Stimulated activated CD8-positive, alpha-beta memory T cell treated with anti-CD3 and anti-CD28 coated beads, Interleukin-4, amount 100 ng/mL, for 24 hours (primary cell): ENCODE results near the gene SLIT3.

Source experiments
- DNase-seq: peaks from one replicate; pipeline ENCODE4 v3.0.0-alpha.2; 2020; ENCODE audit warnings: low read depth

The SLIT3 gene

DNA sequence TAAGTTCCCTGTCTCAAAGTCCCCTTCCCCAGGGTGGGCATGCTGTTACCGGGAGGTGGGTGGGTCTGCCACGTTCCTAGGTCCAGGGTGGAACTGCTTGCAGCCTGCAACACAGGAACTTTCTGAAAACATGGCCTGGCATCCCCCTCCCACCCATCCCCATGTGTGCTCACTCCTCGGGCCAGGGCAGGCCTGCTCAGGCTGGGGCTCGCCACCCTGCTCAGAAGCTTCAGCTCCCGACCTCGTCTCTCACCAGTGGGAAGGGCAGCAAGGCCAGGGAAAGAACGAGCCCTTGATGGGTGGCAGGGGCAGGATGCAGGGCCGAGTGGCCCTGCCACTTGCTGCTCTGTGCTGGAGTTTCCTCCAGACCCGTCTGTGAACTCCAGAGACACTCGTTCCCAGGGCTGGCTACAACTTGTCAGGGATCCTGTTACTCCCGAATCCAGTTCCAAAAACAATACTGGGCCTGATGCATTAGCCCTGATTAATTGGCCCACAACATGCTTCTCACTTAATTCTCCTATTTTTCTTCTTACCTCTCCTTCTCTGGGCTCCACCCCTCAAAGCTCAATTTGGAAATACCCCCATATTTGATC, 197.3 kb downstream of the SLIT3 start:
- no peak for DNase-seq

DNA sequence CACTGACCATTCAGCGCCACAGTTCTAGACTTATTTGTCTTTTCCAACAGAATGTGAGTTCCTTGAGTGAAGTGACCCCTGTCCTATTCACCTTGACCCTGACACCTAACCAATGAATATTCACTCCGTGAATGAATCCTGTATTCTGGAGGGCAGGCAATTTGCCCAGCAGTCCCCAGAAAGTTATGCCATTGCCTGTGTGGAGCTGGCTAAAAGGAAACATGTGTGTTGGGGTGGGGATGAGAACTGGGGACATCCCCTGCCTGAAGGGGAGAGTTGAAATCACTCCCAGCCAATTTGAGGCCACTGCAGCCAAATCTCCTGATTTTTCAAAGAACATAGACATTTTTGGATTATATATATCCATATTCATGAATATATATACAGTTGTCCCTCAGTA, 199.0 kb downstream of the SLIT3 start:
- no peak for DNase-seq

DNA sequence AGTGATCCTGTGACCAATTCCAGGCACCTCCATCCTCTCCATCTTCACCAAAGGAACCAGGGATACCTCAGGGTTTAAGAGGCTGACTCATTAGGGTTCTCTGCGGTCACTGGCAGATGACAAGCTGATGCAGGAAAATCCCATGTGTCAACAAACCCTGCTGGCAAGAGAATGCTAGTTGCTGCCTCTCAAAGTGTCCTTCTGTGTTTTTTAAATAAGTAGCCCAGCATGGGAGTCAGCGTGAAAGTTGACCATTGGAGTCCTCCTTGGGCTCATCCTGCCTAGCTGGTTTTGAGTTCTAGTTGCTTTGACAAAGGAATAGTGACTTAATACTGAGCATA, 200.2 kb downstream of the SLIT3 start:
- no peak for DNase-seq

DNA sequence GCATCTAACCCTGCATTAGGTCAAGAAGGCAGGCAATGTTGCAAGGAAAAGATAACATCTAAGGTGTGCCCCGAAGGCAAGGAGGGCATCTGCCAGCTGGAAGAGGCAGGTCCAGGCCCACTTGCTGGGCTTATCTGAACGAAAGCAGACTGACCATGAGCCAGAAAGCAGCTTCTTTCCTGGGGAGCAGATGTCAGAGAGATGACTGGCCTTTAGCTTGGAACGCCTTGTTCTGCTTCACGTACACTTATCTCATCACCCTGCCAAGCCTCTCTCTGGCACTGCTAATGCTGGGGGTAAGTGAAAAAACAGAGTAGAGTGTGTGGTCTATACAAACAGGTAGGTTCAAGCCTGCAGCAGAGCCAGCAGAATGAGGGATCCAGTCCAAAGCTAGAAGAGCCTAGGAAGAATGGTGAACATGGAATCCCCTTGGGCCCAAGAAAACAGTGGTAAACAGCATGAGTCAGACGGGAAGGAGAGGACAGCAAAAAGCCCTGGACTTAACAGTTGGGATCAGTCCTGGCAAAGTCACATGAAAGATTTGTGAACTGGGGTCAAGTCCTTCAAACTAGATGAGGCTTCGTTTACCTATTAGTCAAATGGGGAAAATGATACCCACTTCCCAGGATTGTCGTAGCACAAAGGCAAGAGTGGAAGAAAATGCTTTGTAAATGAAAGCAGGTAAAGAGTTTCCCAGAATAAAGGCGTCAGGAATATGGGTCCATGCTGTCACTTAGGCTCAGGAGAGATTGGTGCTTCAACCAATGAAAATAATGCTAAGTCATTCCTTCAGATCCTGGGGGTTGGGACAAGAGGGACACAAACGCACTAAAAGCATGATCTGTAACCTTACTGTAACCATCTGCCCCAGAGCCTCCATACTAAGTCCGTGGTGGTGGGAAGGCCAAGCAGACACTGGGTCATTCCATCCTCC, 200.9 kb downstream of the SLIT3 start:
- no peak for DNase-seq

DNA sequence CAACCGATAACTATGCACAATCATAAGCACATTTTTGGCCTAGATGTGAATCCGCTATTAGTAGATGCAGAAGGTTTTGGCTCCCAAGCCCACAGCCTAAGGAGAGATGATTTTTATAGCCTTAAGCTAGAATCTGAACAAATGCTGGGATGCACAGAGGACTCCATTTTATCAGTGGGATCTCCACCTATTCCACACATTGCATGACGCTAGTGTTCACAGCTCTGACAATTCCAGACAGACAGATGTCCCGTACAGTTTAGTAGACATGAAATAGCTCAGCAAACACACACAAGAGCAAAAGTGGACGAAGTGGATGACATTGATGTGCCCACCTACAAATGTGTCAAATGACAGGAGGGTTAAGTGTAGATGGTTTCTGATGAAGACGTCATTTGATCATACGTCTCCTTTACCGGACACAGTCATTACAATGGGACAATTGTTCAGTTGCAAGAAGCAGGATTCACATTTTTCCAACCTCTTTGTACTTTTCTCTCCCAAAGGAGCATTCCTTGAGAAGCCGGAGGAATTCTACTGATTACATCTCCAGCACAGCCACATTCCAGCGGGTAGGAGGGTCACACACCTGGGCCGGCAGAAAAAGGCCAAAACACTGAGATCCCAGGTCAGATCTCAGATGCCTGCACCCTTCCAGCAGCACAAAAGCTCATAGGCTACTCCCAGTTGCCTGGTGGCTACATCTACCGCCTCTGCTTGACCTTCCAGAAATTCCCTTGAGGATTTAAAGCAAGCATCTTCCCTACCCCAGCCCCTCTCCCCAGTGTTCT, 202.4 kb downstream of the SLIT3 start:
- no peak for DNase-seq

DNA sequence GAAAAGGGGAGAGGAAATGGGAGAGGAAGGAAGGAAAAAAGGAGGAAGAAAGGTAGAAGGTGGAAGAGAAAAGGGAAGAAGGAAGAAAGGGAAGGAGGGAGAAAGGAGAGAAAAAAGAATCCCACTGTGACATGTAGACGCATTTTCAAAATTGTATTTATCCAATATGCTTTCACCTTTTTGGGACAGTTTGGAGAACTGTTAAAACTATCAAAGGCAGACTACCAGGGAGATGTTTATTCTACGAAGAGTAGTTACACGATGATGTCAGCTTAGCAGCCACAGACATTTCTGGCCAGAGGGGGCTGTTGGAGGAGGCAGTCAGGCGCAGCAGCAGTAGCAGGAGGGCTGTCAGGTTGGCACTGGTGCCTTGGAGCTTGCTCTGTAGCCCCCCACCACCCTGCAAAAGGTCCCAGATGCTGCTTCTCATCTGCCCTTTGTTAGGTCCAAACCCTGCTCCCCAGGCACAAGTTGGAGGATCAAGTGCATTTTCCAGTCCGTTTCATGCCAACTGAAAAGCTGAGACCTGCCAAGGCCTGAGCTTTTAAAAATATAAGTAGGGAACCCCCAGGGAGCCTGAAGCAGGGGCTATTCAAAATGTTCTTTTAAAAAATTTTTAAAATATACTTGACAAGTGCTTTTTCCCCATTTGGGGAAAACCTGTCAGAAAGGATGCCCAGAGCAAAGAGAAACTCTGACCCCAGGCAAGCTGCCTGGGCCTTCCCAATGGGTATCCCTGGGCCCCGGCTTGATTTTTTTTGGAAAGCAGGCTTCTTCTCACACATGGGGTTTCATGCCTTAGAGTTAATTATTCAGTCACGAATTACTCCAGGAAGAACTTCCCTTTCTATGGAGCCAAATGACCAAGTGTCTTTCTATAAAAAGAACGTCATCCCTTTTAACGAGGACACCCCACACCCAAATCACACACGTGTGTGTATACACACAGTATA, 203.3 kb downstream of the SLIT3 start:
- no peak for DNase-seq

DNA sequence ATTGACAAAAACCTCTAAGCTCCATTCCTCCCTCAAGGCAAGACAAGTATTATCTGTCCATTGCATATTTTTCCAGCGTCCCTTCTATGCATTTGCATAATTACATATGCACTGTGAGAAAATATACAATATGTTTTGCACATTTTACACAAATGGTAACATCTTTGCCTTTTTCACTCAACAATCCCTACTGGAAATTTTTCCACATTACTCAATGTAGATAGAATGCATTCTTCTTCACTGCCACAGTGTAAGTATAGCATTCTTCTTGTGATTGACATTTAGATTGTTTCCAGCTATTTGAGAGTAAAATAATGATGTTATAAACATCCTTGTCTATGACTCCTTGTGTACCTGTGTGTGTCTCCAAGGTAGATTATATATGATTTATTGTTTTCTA, 205.0 kb downstream of the SLIT3 start:
- no peak for DNase-seq

DNA sequence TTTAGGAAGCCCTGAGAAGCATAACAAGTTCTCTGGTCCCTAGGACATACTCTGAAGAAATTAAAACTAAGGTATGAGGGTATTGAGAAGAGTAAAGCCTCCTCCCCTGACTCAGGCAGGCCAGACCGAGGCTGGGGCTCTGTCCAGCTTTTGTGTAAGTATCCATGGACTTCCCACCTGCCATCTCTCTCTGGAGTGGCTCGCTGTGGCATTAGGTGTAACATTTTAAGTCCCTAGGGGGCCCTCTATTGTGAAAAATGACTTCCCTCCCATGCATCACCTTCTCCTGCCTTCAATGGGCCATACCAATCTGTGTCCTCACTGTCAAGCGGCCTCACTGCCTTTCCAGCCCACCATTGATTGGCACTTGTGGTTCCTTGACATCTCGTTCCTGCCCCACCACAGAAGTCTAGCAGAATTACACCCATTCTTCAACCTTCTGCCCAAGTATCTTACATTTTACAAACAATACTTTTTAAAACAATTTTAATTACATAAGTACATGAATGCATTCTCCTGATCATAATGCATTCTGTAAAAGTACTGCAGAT, 205.5 kb downstream of the SLIT3 start:
- DNase-seq = no peak

DNA sequence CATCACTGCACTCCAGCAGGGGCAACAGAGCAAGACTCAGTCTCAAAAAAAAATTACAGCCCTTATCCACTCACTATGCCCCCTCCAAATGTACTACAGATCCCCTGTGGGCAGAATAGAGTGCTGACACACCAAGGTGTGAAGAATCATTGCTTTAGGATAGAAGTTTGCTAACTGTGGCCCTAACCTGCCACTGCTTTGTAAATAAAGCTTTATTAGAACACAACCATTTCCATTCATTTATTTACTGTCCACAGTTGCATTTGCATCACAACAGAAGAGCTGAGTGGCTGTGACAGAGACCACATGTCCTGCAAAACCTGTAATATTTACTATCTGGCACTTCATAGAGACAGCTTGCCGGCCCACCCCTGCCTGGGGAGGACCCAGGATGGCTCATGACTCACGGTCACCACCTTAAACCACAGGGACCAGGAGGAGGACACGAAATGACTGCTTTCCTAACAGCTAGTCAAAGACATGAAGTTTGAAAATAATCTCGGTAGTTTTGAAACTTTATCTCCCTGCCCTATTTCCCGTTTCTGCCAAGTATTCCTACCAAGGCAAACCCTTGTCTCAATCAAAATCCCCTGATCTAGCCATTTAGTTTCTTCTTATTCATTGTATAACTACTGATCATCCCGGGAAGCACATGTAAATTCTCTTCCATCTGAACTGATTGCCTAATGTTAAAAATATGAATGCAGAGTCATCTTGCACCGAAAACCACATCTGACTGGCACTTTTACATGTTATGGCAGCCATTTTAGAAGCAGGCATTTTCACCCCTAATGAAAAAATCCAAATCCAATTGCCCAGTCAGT, 206.1 kb downstream of the SLIT3 start:
- no peak for DNase-seq

DNA sequence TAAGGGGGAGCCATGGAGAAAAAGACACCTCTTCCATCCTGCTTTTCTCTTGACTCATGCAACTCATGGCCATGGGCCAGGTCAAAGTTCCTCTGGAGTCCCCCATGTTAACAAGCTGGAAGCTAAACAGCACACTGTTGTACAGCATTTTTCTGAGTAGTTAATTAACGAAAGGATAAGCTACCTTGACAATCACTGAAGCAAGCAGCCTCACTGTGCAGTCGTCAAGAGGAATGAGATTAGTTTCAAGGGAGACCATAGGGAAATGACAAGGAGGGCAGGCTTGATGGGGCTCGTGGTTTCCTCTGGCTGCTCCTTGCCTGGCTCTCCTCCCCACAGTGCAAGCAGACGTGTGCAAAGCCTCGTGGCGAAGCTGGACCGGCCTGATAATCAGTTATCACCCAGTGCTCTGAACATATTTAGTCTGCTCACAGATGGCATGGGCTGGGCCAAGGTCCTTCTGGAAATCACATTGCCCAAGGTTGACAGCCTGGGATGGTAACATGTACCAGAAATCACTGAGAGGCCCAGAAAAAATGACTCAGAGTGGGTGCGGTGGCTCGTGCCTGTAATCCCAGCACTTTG, 209.5 kb downstream of the SLIT3 start:
- no peak for DNase-seq

DNA sequence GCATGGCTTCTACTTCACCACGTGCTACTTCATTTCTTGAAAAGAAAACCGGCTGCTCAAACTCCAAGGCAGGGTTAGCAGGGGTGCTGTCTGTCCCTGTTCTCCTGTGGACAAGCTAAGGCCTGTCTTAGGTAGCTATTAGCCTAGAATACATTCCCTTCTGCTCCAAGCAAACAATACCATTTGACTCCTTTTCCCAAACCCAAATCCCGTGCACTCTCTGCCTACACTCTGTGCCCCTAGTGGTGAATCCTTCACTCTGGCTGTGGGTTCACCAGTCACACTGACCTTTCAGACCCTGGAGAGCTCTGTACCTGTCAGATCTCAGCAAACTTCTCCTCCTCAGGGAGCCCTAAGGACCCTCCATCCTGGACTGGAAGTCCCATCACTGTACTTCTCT, 211.6 kb downstream of the SLIT3 start:
- DNase-seq = no peak

DNA sequence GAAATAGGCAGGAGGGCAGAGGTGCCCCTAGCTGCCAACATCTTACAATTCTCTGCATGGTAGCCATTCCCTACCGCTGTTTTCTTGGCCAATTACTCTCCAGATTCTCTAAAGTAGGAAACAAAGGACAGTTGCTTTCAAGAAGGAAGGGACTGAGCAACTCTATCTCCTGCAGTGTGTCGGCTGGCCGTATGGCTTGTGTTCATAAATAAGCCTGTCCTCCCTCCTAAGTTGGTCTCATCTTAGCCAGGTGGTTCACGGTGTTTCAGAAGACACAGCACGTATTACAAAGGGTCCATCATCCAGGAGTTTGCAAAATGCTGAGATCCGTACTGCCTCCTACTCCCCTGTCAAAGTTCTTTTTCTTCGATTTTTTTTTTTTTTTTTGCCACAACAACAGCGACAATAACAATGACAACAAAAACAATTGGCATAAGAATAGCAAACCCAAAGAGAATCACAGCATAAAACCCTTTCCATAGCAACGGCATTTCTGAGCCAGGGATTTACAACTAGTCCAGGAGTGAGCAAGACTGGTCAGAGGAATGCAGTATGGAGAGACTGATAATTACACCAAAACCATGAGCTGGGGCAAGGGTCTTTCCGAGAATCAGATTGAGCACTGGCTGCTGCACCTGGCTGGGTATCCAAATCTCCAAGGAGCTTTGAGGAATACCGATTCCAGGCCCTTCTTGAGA, 212.8 kb downstream of the SLIT3 start:
- no peak for DNase-seq

DNA sequence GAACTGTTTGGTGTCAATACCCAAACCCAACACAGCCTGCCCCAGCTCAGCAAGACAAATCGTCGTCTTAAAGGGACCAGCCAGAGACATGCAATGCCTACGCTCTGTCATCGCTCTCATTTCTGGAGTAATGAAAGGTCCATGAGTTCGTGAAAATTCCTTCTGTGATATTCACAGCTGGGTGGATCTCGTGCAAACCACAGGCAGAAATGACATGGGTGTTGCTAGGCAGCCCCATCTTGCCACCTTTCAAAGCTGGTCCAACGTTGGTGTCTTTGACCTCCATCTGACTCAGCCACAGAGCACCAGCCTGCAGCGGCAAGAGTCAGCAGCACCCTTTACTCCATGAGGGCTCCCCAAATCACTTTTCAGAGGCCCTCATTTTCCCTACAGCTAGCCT, 215.3 kb downstream of the SLIT3 start:
- no peak for DNase-seq

DNA sequence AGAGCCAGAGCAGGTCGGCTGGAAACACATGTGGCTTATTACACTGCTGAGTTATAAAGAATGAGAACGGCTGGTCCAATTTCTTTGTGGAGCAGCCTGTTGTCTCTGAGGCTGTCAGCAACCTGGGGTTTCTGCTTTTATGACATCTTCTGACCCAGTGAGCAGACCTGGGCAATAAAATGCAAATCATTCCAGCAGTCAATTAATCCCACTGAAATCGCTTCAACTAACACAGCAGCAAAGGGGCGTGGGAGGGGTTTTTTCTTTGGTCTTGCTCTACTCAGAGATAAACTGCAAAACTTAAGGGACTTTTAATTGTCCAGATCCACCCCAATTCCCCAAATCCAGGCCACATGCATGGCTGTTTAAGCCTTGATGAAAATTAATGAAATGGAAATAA, 215.7 kb downstream of the SLIT3 start:
- DNase-seq = no peak

DNA sequence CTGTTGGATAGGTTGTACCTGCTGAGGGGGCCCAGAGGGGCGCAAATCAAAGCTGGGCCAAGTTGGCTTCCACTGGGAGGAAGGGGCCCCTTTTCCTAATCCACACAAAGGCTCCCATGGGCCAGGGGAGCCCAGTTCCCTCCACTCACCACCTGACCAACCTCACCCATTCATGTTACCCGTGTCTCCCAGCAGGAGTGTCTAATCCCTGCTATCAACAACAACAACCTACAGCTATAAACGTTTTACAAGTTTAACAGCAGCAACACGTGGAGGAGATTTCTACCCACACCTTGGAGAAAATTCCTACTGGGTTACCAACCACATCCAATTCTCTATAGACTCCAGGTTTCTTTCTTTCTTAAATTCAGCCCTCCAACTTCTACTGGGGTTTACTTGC, 216.2 kb downstream of the SLIT3 start:
- DNase-seq = no peak

DNA sequence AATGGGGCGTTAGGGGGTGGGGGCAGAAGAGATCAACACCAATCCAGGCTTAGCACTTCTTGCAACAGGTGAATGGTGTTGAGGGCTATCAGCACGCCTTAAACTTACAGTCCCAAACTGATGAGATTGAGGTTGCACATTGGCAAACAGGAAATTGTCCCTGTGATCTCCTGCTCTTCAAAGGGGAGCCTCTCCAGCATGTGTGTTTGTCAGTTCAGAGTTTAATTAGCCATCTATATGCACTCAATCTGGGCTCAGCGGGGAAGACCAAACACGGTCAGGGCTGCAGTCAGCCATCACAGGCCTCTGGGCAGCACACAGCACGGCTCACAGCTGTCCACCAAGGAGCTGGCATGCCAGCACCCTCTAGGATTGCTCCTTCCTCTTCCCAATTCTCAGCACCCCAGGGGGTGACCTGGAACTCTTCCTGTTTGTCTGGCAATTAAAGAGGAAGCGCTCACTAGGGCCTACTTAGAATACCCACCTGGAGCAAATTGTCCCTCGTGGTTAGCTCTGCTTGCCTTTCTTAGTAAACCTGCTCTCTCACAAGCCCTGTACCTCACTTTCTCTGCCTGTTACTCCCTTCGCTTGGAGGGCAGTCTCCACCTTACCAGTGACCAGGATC, 217.4 kb downstream of the SLIT3 start:
- no peak for DNase-seq

DNA sequence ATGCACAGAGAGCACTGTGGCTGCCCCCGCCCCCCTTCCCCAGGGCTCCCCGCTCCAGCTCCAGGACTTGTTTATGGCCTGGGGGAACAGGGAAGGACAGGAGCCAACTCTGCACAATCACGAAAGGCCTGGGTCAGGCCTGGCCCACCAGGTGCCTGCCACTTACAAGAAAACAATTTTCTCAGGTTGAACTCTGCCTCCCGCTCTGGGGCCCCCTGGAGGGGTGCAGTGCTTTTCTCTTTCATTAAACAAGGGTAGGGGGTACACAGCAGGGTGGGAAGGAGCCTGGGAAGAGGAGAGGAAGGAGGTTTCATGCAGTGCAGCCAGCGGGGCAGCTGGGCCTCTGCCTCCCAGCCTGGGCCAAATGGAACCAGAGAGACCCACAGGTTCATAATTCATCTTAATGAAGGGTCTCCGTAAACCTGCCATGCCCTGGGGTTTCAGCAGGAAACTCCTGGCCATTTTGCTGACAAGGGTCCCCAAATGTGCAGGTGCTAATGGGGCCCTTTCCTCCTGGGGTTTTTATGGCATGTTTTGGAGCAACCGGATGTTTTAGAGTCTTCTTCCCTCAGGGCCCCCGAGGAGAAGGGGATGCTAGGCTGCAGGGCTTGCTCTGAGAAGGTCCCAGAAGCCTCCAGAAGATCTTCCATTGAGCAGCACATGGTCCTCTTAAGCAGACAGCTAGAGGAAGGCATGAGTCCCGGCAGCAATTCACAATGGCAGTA, 219.8 kb downstream of the SLIT3 start:
- no peak for DNase-seq

DNA sequence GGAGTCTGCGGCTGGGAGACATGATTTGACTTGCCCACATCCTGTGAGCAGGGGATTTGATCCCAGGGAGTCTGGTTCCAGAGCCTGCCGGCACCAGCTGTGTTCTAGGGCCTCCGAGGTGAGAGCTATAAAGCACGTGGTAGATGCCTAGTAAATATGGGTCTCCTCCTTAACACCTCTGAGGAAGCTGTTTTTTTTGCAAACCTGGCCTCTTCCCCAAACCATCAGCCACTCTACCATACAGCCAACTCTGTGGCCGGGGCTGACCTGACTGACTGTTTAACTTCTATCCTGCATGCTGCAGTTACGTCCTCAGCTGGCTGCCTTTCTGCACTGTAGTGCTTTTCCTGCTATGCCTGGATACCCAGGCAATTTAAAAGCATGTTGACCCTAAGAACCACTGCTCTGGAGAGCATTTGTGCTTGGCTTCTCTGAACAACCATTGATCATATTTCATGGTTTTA, 220.5 kb downstream of the SLIT3 start:
- DNase-seq = no peak
